Femur (tissue), 1 donor: ENCODE data around the gene ADAMTS12.
A peak's percentile ranks its signal among the peaks of the same experiment; 100 is the strongest.

Experiments used
- DNase-seq: peaks from one replicate; pipeline ENCODE4 v3.0.0-alpha.2; 2017

Gene ADAMTS12

DNA sequence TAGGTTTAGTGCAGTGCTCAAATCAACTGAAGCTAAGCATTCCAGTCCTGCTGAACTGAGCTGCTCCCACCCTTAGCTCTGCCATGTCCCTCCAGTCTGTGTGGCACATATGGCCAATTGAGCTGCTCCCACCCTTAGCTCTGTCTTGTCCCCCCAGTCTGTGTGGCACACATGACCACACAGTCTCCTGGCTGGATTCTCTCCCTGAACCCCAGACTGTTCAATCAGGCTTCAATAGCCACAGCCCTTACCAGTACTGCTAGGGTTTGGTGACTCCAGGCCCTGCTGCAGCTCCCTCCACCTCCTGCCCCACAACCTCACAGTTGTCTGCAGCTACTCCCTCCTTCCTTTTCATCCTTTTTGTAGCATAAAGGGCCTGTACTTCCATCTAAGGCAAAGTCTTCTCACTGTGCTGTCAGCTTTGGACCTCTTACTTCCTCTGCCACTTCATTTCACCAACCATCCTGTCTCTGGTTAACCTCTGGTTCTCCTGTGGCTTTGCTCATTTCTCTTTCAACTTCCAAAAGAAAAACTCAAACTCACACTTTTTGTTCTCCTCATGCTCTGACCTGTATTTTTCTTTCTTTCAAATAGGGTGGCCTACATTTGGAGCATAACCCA, 50.8 kb downstream of the ADAMTS12 start:
- DNase-seq: no peak

DNA sequence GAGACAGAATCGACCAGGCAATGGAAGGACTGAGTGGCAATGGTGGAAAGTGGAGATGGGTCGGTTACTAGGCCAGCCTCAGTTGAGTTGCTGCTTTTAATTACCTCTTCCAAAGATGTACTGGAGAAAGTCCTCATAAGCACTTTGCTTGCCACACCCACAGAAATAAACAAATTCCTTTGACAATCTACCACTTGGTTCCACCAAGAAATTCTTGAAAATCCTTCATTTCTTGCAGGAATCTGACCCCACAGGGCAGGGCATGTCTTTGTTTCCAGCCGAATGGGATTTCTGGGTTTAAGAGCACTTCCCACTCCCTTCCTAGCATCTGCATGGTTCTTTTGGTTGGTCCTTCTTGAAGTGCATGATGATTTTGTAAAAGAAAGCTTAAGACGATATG, 54.5 kb downstream of the ADAMTS12 start:
- DNase-seq: no peak

DNA sequence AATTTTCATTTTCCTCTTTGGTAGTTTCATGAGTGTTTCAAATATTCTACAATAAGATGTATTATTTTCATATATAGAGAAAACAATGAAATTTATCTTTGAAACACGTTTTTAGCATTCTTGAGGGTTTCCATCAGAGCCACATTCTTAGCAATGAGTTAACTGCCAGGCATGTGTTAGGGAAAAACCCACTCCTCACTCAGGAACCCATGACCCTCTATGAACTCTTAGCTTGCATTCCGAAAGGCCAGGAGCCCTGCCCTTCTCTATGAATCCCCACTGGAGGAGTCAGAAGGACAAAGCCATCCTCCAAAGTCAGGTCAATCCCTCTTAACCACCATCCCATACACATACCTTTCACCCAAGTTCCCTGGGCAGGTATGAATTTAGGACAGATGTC, 57.5 kb downstream of the ADAMTS12 start:
- no peak for DNase-seq

DNA sequence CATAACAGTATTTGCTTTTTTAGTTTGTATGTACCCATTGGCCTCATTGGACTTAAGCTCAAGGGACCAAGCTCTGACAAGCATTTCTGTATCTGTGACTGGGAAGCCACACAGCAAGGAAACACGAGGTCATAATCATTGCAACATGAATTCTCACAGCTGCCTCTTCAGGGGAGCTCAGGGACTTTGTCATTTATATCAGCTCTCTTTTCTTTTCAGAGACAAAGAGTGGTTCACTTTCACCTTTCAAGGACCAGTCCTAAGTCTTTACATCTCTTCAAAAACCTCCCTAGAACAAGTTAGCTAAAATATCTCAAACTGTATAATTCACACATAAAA, 58.6 kb downstream of the ADAMTS12 start:
- DNase-seq: no peak

DNA sequence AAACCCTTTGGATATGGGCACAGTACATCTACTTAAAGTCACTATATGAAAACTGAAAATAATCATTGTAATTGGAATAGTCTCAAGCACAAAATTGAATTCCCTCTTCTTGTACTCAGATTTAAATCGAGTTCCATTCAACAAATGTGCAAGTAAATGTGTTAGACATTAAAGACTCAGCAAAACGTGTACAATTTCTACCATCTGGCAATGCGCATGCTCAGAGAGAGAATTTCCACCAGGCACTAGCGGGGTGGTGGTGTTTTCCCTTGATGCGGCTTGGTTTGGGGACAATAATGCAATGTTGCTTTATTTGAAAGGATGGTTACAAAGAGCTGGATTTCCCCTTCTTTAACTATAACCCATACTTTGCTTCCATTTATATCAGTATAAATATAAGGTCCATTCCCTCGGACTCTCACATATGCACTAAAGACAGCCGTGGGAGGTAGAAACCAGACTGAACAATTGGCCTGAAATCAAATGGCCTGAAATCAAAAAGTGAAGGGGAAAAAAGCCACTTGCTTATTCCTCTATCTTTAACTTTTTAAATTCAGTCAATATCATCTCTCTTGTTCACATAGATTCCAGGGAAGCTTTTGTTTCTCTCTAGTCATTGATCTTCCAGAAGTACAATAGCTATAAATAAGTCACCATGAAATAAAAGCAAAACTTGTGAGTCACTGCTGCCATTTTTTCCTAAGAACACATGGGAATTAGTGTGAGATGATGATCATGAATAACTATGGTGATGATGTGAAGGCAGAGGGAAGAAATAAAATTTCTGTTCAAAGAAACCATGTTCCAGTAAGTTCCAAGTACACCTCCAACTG, 59.2 kb downstream of the ADAMTS12 start:
- peak; percentile 47 for DNase-seq

DNA sequence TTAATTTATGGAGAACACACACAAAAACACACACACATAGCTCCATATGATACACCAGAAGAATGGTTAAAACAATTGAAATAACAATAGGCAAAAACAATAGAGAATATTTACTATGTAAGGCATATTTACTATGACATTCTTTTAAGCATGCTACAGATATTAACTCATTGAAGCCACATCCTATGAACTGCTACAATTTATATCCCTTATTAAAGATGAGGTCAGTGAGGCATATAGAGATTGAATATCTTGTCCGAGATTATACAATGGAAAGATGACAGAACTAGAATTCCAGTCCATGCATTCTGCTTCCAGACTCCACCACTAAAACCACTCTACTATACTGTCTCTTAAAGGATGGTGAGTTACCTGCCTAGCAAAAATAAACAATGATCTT, 60.7 kb downstream of the ADAMTS12 start:
- no peak for DNase-seq

DNA sequence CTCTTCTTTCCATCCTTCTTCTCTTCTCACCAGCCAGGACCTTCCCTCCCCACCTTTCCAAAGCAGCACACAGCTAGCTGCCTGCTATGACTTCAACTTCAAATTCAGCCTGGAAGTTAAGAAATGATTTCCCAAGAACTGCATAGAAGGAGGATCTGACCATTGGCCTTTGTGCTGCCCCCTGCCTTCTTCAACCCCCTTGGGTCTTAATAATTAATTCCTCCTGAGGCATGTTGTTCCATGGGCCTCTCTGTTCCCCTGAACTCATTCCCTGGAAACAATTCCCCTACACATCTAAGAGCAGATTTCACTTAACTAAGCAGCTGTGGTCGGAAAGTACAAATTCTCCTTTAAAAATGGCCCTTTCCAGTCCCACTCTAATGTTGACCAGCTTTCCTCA, 62.4 kb downstream of the ADAMTS12 start:
- DNase-seq: no peak

DNA sequence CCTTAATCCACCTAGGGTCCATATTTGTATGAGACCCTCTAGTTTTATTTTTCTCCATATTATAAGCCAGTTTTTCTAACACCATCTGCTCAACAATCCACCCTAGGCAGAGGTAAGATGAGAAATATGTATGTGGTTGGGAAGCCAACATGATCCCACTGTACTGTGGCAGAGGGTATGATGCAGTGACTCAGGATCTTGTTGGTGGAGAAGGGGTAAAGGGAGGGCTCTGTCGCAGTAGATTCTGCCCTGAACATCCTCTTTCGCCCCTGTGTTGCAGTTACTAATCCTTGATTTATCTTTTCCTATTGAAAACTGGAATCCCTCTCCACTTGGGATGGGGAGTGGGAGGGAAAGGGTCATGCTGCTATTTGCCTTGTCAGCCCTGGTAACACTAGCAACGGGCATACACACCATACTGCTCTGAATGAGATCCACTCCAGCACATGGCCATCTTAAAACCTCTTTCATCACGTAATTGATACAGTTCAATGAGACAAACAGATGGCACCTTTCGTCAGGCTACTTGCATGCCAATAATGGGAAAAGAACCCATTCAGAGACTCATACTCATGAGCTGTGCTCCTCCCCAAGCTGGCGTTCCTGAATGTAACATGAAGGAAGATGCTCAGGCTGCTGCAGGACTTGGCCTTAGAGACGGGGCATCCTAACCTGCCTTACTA, 63.0 kb downstream of the ADAMTS12 start:
- DNase-seq: no peak

DNA sequence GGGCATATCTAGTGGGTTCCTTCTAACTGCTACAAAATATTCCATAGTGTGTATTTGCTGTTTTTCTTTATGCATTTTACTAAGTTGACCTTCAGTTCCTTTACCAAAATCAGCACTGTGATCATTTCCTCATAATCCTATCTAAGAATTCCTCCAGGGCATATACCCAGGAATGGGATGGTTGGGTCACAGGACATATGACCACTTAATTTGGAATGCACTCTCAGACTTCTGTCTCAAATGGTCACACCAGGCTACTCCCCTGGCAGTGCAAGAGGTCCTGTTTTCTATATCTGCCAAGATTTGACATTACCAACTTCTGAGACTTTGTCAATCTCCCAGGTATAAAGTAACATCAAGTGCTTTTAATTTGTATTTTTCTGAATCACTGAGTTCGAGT, 63.9 kb downstream of the ADAMTS12 start:
- DNase-seq: no peak

DNA sequence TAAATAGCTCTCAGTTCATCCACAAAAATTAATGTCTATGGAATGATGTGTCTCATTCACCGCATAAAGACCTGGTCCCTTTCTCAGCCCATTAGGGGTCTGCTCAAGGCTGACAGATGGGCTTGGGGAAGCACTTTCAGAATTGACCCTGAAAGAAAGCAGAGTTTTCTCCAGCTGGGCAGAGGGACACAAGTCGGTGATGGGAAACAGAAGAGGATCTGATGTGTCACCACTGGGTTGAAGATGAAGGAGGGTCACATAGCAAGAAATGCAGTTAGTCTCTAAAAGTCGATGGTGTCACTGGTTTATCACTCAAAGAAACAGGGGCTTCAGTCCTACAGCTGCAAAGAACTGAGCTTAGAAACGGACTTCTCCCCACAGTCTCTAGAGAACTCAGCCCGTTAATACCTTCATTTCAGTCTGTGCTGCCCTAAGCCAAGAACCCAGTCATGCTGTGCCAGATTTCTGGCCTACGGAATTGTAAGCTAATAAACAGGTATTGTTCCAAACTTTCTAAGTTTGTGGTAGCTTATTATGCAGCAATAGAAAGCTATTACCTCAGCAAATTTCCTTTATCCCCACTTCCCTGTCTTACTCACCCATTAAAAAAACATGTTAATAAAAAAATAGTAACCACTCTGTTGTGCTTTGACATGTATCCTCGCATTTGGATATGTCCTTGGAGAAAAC, 64.6 kb downstream of the ADAMTS12 start:
- no peak for DNase-seq

DNA sequence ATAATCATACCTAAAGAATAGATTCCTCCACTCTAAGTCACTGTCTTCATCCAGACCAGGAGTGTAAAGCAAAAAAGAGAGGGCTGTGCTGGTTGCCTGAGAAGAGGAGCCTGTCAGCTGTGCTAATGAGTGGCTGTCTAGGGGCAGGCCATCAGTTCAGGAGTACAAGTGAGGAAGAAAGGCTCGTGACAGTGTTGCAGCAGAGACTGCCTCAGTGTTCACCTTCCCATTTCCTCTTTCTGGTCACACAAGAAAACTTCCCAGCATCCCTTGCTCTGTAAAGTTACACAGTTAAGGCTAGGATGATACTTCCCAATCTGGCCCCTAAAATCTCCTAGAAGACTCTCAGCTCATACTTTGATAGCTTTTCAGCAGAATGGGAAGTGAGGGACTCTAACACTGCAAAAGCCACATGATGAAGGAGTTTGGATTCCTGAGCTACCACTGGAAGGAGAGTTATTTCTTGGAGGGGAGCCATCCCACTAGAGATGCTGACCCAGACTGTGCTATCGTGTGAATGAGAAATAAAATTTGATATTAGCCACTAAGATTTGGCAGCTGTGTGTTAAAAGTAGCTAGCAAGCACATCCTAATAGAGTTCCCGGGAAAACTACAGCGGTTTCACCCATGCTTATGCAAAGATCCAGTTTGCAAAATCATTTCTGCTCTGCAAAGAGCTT, 67.1 kb downstream of the ADAMTS12 start:
- DNase-seq: no peak

DNA sequence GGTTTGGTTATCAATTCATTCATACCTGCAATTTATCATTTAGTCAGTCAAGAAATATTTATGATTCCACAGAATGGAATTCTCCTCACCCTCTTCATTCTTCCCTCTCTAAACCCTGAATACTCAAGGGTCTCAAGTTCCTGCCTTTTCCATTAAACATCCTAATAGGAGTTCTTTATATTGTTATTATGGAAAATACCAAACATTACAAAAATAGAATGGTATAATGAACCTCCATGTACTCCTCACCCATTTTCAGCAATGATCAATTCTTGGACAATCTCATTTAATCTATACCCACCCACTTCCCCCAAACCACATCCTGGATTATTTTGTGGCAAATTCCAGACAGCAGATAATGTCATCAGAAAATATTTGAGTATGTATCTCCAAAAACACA, 74.5 kb downstream of the ADAMTS12 start:
- no peak for DNase-seq

DNA sequence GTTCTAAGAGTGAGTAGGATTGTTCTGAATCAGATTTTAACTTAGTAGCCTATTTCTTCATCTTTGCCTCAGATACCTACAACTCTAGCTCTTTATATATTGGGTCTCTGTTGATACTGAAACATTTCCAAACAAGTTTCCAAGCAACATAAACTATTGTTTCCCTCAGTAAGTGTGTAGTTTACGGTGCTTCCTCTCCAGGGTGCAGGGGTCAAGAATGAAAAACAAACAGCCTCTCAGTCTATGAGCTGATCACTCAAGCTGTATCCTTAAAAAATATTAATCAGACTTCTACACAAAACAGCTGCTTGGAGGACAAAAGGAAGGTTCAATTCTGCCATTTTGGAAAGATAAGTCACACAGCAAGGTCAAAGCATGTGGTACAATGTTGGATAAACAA, 75.0 kb downstream of the ADAMTS12 start:
- DNase-seq: no peak

DNA sequence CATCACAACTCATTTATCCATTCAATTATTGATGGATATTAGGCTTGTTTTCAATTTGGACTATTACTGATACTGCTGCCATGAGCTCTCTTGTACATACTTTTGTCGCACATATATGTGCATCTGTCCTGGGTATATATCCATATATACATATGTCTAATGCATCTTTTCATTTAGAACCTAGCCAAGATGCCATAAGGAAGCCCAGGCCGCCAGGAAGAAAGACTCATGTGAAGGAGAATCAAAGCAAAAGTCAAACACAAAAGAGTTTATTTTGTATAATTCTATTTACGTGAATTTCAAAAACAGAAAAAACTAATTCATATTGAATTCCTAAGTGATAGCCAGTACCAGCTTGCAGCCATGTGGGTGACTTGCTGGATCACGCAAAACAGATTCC, 79.0 kb downstream of the ADAMTS12 start:
- no peak for DNase-seq

DNA sequence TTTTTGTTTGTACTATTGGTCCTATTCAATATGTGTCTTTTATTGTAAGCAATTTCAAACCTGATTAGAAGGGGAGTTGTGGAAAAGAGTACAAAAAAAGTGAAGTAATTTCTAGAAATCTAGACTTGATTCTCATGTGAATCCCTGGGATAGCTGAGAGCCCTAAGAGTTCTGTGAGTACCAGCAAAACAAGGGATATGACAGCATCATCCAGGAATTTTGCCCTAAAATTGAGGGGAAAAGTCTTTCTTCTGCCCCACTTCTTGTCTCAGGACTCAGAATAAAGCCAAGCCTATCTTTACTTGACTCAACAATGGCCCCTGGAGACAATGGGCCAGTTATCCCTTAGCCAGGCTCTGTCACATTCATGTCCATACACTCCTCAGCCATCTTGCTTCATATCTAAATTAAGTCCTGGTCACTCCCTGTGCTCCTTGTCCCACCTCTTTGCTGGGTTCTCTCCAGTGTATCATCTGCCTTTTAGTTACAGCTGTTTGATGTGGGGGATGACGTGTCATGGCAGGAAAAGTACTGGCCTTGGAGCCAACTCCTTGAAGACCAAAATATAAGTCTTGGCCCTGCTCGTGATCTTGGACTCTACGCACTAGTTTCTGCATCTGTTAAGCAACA, 81.2 kb downstream of the ADAMTS12 start:
- no peak for DNase-seq

DNA sequence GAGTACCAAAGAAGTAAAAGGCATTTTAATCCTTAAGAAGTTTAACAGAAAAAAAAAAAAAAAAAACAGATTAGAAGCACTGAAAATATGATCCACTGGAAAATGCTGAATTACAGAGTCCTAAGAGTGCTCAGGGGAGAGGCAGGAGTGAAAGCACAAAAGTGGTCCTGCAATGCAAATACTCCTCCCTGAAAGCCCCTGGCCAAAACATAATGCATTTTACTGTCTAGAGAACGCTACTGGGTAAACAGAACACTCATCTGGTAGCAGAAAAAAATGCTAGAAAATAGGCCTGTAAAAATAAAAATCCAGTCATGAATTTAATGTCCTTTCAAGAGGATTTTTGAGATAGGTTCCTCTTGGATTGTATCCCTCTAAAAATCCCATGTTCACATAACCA, 81.9 kb downstream of the ADAMTS12 start:
- DNase-seq: no peak

DNA sequence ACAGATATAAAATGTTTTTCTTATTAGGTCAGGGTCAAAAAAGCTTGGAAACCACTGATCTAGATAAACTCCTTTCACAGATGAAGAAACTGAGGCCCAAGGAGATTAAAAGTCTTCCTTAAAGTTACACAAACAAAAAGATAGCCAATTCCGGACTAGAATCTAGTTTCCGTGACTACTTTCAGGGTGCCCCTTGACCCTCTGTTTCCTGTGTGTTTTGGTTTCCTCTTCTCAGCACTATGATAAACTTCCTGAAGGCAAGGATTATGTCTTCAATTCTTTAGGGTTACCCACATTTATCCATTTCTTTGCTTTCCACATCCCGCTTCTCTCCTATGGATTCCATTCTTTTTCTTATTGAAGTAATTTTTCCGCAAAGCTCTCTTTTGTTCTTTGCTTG, 83.1 kb downstream of the ADAMTS12 start:
- DNase-seq: no peak

DNA sequence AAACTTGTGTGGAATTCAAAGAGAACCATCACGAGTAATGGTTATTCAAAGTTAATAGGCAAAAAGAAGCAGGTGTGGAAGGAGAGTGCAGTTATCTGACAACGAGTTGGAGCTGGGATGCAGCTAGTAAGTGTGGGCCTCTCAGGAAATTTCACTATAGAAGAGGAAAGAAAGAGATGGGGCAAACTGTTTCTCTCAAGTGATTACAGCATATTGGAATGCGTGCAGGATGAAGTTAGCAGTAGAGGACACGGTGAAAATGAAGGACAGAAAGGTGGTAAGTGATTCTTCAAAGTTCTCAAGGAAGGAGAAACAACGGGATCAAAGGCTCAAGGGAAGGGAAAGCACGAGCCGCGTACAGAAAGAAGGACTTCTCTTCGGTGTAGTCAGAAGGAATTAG, 84.0 kb downstream of the ADAMTS12 start:
- DNase-seq: no peak

DNA sequence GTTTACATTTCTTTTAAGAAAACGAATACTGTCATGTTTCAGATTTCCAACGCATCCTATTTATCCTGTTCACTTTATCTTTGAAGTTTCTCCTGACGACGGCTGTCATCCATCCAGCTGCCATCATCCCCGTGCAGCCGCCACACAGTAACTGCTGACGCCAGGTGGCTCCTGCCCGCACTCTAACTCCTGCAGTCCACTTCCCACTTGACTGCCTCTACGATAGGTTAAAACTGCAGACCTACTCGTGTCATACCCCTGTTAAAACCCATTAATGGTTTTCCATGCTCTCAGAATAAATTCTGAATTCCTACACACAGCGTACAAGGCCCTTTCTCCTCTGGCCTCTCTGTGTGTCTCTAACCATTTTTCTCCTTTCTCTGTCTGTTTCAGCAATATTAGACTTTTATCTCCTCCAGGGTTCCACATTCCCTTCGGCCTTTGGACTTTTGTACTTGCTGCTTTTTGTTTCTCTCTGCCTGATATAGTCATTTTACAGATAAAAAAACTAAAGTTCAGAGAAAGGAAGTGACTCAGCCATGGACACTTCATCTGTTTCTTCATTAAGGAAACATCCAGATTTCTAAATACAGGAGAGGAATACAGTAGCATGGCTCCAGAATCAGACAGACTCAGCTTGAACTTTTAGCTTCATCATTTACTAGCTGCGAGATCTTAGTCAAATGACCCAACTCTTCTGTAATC, 84.9 kb downstream of the ADAMTS12 start:
- DNase-seq: no peak

DNA sequence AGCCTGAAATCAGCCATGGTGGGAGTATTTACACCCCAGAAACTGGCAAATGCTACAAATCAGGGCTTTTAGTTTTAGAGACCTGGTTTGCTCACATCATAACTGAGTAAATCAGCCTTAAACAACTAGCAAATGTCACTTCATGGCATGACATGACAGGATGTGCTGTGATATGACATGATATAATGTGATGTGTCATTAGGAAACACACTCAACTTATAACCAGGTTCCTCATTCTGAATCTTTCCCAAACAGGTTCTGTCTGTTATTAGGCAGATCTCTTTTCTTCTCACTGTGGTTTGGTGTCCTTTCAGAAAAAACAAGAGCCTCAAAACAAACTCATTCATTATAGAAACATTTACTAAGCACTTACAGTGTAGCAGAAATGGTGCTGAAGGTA, 90.5 kb downstream of the ADAMTS12 start:
- DNase-seq: no peak

DNA sequence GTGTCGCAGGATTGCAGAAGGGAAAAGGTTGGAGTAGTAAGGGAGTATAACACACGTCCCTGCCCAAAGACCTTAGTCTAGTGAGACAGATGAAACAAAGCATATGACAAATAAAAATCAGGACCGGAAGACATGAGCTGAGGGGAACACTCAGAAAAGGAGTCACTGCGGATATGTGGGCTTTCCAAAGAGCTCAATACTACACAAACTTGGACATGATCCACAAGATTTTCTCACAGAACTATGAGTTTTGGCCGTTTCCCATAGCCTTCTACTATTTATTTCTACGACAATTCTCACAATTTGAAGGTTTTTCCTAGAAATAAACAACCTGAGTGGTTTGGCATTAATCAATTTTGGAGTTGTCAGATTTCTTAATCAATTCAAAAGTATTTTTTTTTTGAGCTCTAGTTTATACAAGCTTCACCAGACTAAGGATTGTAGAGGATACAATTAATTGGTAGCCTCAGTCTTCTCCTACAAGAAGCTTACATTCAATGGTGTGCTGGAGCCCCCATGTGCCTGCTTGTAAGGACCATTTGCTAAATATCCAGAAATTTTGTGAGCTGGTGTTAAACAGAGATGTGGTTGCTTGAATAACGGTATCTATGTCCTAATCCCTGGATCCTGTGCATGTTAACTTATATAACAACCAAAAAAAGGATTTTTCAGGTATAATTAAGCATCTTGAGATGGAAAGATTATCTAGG, 91.4 kb downstream of the ADAMTS12 start:
- no peak for DNase-seq
